Measurements from ENCODE around the gene RITA1.
"Not testable (repeated sequence)": the region's sequence is repeated elsewhere in the genome, so short reads cannot be mapped to it uniquely, and the experiment has no call there.

DNA sequence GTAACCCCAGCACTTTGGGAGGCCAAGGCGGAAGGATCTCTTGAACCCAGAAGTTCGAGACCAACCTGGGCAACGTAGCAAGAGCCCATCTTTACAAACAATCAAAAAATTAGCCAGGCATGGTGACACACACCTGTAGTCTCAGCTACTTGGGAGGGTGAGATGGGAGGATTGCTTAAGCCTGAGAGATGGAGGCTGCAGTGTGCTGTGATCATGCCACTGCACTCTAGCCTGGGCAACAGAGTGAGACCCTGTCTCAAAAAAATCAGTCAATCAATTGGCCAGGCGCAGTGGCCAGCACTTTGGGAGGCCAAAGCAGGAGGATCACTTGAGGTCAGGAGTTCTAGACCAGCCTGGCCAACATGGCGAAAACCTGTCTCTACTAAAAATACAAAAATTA lies 21.3 kb downstream of the RITA1 start:
- TF ChIP-seq, protein P1, sequence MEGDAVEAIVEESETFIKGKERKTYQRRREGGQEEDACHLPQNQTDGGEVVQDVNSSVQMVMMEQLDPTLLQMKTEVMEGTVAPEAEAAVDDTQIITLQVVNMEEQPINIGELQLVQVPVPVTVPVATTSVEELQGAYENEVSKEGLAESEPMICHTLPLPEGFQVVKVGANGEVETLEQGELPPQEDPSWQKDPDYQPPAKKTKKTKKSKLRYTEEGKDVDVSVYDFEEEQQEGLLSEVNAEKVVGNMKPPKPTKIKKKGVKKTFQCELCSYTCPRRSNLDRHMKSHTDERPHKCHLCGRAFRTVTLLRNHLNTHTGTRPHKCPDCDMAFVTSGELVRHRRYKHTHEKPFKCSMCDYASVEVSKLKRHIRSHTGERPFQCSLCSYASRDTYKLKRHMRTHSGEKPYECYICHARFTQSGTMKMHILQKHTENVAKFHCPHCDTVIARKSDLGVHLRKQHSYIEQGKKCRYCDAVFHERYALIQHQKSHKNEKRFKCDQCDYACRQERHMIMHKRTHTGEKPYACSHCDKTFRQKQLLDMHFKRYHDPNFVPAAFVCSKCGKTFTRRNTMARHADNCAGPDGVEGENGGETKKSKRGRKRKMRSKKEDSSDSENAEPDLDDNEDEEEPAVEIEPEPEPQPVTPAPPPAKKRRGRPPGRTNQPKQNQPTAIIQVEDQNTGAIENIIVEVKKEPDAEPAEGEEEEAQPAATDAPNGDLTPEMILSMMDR (IDR thresholded peaks at IDR 0.05) = not testable (repeated sequence)
- TF ChIP-seq POLR2A (IDR thresholded peaks at IDR 0.05) = not testable (repeated sequence)

All from right lobe of liver (tissue), 4 donors.